Colonic mucosa (tissue), 4 donors: ENCODE data around the gene TMPRSS13. TPM values are rescaled to one million over a fixed set of nuclear protein-coding genes. Genes with fewer than 3 reads are reported as not detected.
"Not testable (repeated sequence)": the region's sequence is repeated elsewhere in the genome, so short reads cannot be mapped to it uniquely, and the experiment has no call there.

Experiments
- DNase-seq: peaks from one replicate; pipeline ENCODE4 v3.0.0-alpha.2; 2020
- H3K27ac ChIP-seq: fragments of 200-600 bp; one replicate; pipeline ENCODE4 v1.8.0; 2021
- H3K27me3 ChIP-seq: fragments of 200-600 bp; one replicate; pipeline ENCODE4 v1.8.0; 2021
- H3K36me3 ChIP-seq: fragments of 200-600 bp; one replicate; pipeline ENCODE4 v1.8.0; 2021
- H3K4me1 ChIP-seq: fragments of 200-600 bp; one replicate; pipeline ENCODE4 v1.8.0; 2021; ENCODE audit warnings: mild to moderate bottlenecking
- H3K4me3 ChIP-seq: fragments of 200-600 bp; one replicate; pipeline ENCODE4 v1.8.0; 2021
- H3K9ac ChIP-seq, 2 donors: one replicate each; pipeline ENCODE4 v1.7.0; 2013; ENCODE audit warnings: control low read depth in 2 of 2, low read depth in 2 of 2, low read length in 2 of 2
- H3K9me3 ChIP-seq: fragments of 200-600 bp; one replicate; pipeline ENCODE4 v1.8.0; 2021
- intact Hi-C: fragments of 100-400 bp; cut with DNase I; formaldehyde crosslinking; loops from one replicate; pipeline ENCODE4 v1.14.1; 2022
- total RNA-seq, 2 donors: library from RNA; stranded (reverse); fragmentation: NEBNext Ultra II Directional in 1 of 2; extraction: Animal tissue kit (Norgen Biotek cat#: 25700) in 1 of 2; gene quantifications; one replicate each; pipeline ENCODE4 v1.2.1, GENCODE V29; 2021
- TF ChIP-seq, protein P1 (sequence below): fragments of 200-600 bp; IDR thresholded peaks from one replicate; pipeline ENCODE4 v1.8.0; 2022; ENCODE audit warnings: antibody characterized with exemption, mild to moderate bottlenecking
- donor health status: healthy.
- donor health status: DM: no; HTN: no; CAD: no.
- donor health status: DM: no; HTN: no; CAD: no.

The TMPRSS13 gene
- total RNA-seq, 2 donors from 2014 or later = 1.5 to 1.6 TPM

DNA sequence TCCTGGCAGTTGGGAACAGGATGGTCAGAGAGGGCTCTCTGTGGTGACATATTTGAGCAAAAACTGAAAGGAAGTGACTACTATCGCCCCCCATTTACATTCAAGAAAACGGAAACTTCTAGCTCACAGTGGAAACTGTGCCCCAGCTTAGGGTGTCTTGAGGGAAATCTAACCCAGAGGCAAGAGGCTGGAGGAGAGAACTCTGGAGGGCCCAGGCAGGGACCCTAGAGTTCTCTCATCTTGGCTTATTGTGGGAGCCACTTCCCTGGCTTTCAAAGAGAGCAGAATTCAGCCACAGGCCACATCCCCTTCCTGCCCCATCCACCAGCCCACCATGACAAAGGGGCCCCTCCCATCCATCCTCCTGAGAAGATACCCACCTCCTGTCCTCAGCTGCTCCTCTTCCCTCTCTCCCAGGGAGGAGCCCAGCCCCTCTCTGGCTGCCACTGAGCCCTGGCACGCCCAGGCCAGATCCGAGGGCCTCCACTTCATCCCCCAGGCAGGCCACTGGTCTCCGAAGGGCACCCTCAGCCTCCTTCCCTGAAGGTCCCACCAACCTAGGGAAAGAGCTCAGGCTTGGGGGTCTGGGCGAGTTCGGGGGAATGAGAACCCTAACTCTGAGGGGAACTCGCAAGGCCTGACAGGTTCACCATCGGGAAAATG is 1.6 kb upstream of the TMPRSS13 start:
- Histone ChIP-seq H3K4me3 (no peak overlapping the region), H3K9me3 (no peaks in the 10 kb centered on the region), H3K27me3 (no peaks in the 10 kb centered on the region), H3K4me1 (peaks cover 7% of the 10 kb centered on the region), H3K36me3 (no peaks in the 10 kb centered on the region), H3K9ac (no peak overlapping the region), H3K27ac (no peak overlapping the region)
- TF ChIP-seq, protein P1, sequence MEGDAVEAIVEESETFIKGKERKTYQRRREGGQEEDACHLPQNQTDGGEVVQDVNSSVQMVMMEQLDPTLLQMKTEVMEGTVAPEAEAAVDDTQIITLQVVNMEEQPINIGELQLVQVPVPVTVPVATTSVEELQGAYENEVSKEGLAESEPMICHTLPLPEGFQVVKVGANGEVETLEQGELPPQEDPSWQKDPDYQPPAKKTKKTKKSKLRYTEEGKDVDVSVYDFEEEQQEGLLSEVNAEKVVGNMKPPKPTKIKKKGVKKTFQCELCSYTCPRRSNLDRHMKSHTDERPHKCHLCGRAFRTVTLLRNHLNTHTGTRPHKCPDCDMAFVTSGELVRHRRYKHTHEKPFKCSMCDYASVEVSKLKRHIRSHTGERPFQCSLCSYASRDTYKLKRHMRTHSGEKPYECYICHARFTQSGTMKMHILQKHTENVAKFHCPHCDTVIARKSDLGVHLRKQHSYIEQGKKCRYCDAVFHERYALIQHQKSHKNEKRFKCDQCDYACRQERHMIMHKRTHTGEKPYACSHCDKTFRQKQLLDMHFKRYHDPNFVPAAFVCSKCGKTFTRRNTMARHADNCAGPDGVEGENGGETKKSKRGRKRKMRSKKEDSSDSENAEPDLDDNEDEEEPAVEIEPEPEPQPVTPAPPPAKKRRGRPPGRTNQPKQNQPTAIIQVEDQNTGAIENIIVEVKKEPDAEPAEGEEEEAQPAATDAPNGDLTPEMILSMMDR = no peak
- no peak for DNase-seq
- intact Hi-C loops = no loop called here

DNA sequence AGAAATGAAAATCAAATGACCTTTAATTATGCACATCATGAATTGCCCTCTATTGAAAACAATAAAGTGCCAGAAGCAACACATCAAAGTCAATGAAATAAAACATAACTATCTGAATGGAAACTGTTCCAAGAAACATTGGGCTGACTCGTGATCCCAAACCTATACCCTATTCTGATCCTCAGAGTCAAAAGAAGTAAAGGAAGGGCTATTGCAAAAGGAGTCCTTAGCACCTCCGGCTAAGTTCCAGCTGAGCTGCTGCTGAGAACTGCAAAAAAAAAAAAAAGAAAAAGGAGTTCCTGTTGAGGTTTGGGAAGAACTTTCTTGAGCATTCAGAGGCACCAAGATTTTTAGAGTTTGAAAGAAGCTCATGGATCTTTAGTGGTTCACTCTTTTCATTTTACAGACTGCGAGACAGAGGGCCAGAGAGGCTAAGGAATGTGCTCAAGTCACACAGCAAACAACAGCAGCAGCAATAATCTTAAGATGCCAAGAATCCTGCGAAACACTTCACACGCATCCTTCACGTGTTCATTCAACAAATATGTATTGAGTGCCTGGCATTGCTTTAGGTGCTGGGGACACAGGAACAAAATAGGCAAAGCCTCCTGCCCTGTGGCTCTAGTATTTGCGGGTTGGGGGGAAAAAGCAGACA is 841 bp upstream of the TMPRSS13 start:
- H3K27me3 ChIP-seq = no peaks in the 10 kb centered on the region
- no peak overlapping the region for H3K4me3 ChIP-seq
- no peak for DNase-seq
- peaks cover 7% of the 10 kb centered on the region for H3K4me1 ChIP-seq
- no peaks in the 10 kb centered on the region for H3K36me3 ChIP-seq
- H3K27ac ChIP-seq = no peak overlapping the region
- TF ChIP-seq, protein P1 = no peak
- no peak overlapping the region for H3K9ac ChIP-seq
- intact Hi-C loops = no loop called here
- H3K9me3 ChIP-seq = no peaks in the 10 kb centered on the region

DNA sequence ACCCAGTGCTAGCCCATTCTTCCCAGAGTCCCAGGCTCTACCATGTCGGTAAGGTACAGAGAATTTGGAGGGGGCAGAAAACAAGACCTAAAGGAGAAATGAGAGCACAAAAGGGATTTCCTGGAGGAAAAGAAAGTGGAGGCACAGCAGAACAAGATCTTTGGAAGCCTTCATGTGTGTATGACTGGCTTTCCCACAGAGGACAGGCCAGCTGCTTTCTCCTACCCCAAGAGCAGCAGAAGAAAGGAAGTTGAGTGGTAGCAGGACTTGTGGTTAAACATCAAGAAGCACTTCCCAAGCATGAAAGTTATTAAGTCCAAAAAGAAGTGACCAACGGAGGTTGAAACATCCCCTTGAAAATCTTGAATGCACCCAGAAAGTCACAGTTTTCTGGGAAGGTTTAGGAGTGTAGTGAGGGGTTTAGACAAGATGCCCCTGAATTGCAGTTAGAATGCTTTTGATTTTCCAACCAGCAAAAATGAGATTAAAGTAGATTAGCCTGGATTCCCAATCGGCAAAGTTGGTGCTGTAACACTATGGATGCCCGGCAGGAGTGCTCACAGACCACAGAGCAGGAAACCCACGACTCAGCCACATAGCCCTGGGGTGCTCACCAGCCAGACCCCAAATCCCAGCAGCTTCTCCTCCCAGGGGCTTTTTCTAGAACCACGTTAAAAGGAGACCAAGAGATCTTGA is 608 bp downstream of the TMPRSS13 start:
- intact Hi-C loops = no loop called here
- no peaks in the 10 kb centered on the region for H3K27me3 ChIP-seq
- no peak overlapping the region for H3K27ac ChIP-seq
- DNase-seq = no peak
- no peaks in the 10 kb centered on the region for H3K36me3 ChIP-seq
- TF ChIP-seq, protein P1 = no peak
- H3K4me3 ChIP-seq = no peak overlapping the region
- no peak overlapping the region for H3K9ac ChIP-seq
- peaks cover 7% of the 10 kb centered on the region for H3K4me1 ChIP-seq
- no peaks in the 10 kb centered on the region for H3K9me3 ChIP-seq

GRCh38 chr11:117927926-117928325 is 1.3 kb downstream of the TMPRSS13 start:
- no peak overlapping the region for H3K4me3 ChIP-seq
- intact Hi-C loops = no loop called here
- no peak overlapping the region for H3K27ac ChIP-seq
- H3K27me3 ChIP-seq = no peaks in the 10 kb centered on the region
- TF ChIP-seq, protein P1 = no peak
- H3K4me1 ChIP-seq = peaks cover 7% of the 10 kb centered on the region
- H3K9ac ChIP-seq = no peak overlapping the region
- H3K9me3 ChIP-seq = no peaks in the 10 kb centered on the region
- H3K36me3 ChIP-seq = no peaks in the 10 kb centered on the region
- no peak for DNase-seq

DNA sequence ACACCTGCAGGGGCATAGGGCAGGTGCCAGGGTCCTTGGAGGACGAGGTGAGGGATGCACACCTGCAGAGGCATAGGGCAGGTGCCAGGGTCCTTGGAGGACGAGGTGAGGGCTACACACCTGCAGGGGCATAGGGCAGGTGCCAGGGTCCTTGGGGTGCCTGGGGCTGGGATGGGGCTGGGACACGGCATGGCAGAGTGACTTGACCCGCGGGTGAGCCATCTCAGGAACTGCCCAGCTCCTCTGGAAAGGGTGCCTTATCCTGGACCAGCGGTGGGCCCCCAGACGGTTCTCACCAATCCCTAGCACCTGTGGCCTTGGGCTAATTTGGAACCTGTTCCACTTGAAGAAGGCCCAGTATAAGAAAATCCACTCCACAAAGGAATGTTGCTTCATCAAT is 3.0 kb downstream of the TMPRSS13 start:
- intact Hi-C loops, DNase-seq, H3K27ac ChIP-seq, H3K9me3 ChIP-seq, H3K4me1 ChIP-seq, H3K4me3 ChIP-seq, H3K36me3 ChIP-seq, H3K9ac ChIP-seq, H3K27me3 ChIP-seq: not testable (repeated sequence)
